ENCODE data around the gene REV1. TPM values are rescaled to one million over a fixed set of nuclear protein-coding genes. Genes with fewer than 3 reads are reported as not detected.

REV1 gene
- total and polyA plus RNA-seq, 2 of the 13 experiments (the other 11 are each of a cell fraction or from before 2014, with no cell fraction given), result 49.1 to 71.8 TPM

DNA sequence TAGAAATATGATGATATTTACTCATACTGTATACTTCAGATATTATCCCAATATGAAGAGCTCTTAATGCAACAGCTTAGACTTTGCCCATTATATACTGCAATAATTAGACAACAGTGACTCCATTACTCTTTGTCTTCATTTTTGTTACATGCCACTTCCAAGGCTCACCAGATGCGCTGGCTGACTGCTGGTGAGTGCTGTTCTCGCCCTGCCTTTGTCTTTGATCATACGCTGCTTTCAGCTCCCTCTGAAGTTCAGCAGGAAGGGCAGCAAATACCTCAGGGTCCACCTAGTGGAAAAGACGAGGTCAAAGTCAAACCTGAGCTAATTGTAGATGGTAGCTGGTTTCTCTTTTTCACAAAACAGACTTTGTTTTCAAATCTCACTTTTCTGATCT lies 86.3 kb downstream of the REV1 start (continued):
- TF ChIP-seq ZBTB21 (CRISPR knock-in tag; IDR thresholded peaks at IDR 0.05) (no peak), LCORL (IDR thresholded peaks at IDR 0.05) (no peak), LCORL (CRISPR knock-in tag; IDR thresholded peaks at IDR 0.05) (no peak), NFATC3 (CRISPR knock-in tag; IDR thresholded peaks at IDR 0.05) (no peak), CBX2 (IDR thresholded peaks at IDR 0.05; ENCODE audit: low read depth, low read length) (no peak), CBX2 (CRISPR knock-in tag; IDR thresholded peaks at IDR 0.05; ENCODE audit: low read depth) (no peak), XBP1 (CRISPR knock-in tag; IDR thresholded peaks at IDR 0.05) (no peak), ZNF543 (CRISPR knock-in tag; IDR thresholded peaks at IDR 0.05) (no peak), MTA1 (CRISPR knock-in tag; IDR thresholded peaks at IDR 0.05; ENCODE audit: borderline replicate concordance) (no peak), ADNP (CRISPR knock-in tag; IDR thresholded peaks at IDR 0.05) (no peak), RXRB (CRISPR knock-in tag; IDR thresholded peaks at IDR 0.05; ENCODE audit: borderline replicate concordance) (peak; percentile 65; the same call in 1 of the 2 replicates), ZNF768 (CRISPR knock-in tag; IDR thresholded peaks at IDR 0.05) (no peak), BORCS8-MEF2B (CRISPR knock-in tag; IDR thresholded peaks at IDR 0.05) (no peak), KDM2A (CRISPR knock-in tag; IDR thresholded peaks at IDR 0.05; ENCODE audit: borderline replicate concordance, low read depth) (0 out of 2 replicates have a peak, but pooled peaks have one; percentile 25), ZNF703 (CRISPR knock-in tag; IDR thresholded peaks at IDR 0.05; ENCODE audit: borderline replicate concordance) (no peak), NR2F6 (IDR thresholded peaks at IDR 0.05) (no peak), NR2F6 (CRISPR knock-in tag; IDR thresholded peaks at IDR 0.05) (peak; percentile 41; the same call in 1 of the 2 replicates), ZNF781 (CRISPR knock-in tag; IDR thresholded peaks at IDR 0.05; ENCODE audit: borderline replicate concordance, not compliant biosample characterization) (peak; percentile 47), IRF2 (CRISPR knock-in tag; IDR thresholded peaks at IDR 0.05) (0 out of 2 replicates have a peak, but pooled peaks have one; percentile 48), GFI1 (CRISPR knock-in tag; IDR thresholded peaks at IDR 0.05; ENCODE audit: borderline replicate concordance) (no peak), ZNF780A (CRISPR knock-in tag; IDR thresholded peaks at IDR 0.05) (no peak), ATF1 (CRISPR knock-in tag; IDR thresholded peaks at IDR 0.05) (no peak)
- TF ChIP-seq, protein P1, sequence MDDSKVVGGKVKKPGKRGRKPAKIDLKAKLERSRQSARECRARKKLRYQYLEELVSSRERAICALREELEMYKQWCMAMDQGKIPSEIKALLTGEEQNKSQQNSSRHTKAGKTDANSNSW (CRISPR knock-in tag; IDR thresholded peaks at IDR 0.05; ENCODE audit: borderline replicate concordance), result no peak
- TF ChIP-seq, protein P2, sequence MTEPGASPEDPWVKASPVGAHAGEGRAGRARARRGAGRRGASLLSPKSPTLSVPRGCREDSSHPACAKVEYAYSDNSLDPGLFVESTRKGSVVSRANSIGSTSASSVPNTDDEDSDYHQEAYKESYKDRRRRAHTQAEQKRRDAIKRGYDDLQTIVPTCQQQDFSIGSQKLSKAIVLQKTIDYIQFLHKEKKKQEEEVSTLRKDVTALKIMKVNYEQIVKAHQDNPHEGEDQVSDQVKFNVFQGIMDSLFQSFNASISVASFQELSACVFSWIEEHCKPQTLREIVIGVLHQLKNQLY (CRISPR knock-in tag; IDR thresholded peaks at IDR 0.05), result no peak
- TF ChIP-seq, protein P3, sequence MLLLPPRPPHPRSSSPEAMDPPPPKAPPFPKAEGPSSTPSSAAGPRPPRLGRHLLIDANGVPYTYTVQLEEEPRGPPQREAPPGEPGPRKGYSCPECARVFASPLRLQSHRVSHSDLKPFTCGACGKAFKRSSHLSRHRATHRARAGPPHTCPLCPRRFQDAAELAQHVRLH (CRISPR knock-in tag; IDR thresholded peaks at IDR 0.05; ENCODE audit: borderline replicate concordance, low read depth), result no peak
- TF ChIP-seq, protein P4, sequence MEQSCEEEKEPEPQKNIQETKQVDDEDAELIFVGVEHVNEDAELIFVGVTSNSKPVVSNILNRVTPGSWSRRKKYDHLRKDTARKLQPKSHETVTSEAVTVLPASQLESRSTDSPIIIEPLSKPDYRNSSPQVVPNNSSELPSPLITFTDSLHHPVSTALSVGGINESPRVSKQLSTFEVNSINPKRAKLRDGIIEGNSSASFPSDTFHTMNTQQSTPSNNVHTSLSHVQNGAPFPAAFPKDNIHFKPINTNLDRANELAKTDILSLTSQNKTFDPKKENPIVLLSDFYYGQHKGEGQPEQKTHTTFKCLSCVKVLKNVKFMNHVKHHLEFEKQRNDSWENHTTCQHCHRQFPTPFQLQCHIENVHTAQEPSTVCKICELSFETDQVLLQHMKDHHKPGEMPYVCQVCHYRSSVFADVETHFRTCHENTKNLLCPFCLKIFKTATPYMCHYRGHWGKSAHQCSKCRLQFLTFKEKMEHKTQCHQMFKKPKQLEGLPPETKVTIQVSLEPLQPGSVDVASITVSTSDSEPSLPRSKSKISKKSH (CRISPR knock-in tag; IDR thresholded peaks at IDR 0.05; ENCODE audit: borderline replicate concordance), result no peak
